Stimulated activated CD8-positive, alpha-beta memory T cell treated with anti-CD3 and anti-CD28 coated beads, Interleukin-7, amount 100 ng/mL, for 24 hours (primary cell): ENCODE measurements around the gene SDR42E2.
"Not testable (repeated sequence)": the region's sequence is repeated elsewhere in the genome, so short reads cannot be mapped to it uniquely, and the experiment has no call there.

Source experiments
- DNase-seq: peaks from one replicate; pipeline ENCODE4 v3.0.0-alpha.2; 2020; ENCODE audit warnings: low read depth

The SDR42E2 gene

DNA sequence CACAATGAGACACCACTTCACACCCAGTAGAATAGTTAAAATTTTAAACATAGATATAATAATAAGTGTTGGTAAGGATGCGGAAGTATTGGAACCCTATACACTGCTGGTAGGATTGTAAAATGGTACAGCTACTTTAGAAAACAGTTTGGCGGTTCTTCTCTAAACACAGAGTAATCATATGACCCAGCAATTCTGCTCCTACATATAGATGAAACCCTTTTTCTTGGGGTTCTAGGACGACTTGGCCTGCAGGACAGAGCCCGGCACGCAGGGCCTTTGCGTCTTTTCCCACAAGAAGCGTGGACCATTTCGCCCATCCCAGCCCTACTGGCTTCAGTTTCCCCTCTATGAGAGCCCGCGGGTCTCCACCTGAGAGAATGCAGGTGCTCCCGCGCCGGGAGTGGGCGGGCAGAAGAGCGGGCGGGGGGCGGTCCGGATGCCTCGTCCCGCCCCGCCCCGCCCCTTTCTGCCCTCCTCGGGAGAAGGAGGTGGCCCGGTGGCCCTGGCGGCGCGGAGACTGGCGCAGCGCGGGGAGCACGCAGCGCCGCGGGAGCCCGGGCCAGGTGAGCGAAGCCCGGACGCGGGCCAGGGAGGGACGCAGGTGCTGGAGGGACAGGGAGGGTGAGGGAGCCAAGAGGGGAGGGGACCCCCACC lies at the start of gene SDR42E2:
TSS of gene SDR42E2 (plus strand) at position 508 of the 657 bp plus-strand sequence. CDS start 3,077 bp downstream, outside the sequence.
- peak; percentile 2 for DNase-seq

DNA sequence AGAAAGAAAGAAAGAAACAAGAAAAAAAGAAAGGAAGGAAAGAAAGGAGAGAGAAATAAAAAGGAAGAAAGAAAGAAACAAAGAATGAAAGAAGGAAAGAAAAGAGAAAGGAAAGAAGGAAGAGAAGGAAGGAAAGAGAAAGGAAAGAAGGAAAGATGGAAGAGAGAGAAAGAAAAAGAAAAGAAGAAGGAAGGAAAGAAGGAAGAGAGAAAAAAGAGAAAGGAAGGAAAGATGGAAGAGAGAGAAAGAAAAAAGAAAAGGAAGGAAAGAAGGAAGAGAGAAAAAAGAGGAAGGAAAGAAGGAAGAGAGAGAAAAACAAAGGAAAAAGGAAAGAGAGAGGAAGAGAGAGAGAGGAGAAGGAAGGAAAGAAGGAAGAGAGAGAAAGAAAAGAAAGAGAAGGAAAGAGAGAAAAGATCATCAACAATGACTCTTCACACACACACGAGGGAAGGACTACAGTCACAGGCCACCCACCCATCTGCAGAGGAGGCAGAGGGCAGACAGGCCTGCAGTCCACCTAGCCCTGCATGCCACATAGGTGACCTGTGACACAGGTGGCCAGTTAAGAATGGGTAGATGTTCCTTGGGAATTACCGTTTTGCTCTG lies 46.1 kb upstream of the SDR42E2 start:
- no peak for DNase-seq

GRCh38 chr16:22117609-22118008 lies 44.7 kb upstream of the SDR42E2 start:
- DNase-seq = no peak

GRCh38 chr16:22120440-22120839 lies 41.9 kb upstream of the SDR42E2 start:
- DNase-seq = no peak

DNA sequence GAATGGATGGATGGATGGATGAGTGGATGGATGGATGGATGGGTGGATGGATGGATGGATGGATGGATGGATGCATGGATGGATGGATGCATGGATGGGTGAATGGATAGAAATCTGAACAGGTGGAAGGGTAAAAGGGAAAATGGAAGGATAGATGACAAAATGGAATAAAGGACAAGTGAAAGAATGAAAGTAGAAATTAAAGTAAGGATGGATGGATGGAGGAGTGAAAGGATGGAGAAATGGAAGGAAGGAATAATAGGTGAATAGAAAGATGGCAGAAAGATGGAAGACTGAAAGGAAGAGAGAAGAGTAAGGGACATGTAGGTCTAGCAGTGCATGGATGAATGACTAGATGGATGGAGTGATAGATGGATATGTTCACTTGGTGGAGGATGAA lies 40.1 kb upstream of the SDR42E2 start:
- DNase-seq = no peak

DNA sequence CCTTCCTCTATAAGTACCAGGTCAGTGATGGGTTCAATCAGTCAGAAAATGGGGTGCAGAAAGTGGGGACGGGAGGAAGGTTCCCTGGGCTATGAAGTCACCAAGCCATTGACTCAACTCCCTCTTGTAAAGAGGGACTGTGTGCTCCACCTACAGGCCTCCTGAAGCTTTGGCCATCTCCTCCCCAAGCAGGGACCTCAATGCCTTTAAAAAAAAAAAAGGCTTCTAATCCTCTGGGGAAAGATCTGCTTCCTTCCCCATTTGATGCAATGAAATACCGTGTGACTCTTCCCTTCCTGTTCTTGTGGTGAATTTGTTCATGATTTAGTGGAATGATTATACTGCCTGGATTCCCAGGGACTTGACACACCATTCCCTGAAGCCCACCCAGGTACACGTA lies 39.2 kb upstream of the SDR42E2 start:
- no peak for DNase-seq

- no peak for DNase-seq
These were observed 38.4 kb upstream of the SDR42E2 start for GRCh38 chr16:22123759-22124490.

GRCh38 chr16:22124583-22125284 lies 37.6 kb upstream of the SDR42E2 start:
- no peak for DNase-seq

GRCh38 chr16:22126037-22126558 lies 36.2 kb upstream of the SDR42E2 start:
- DNase-seq = no peak

DNA sequence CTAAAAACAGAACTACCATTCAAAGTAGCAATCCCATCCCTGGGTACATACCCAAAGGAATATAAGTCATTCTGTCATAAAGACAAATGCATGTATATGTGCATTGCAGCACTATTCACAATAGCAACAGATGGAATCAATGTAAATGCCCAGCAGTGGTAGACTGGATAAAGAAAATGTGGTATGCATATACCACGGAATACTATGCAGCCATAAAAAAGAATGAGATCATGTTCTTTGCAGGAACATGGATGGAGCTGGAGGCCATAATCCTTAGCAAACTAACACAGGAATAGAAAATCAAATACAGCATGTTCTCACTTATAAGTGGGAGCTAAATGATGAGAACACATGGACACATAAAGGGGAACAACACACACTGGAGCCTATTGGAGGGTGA lies 33.8 kb upstream of the SDR42E2 start:
- DNase-seq = not testable (repeated sequence)

- no peak for DNase-seq
These were observed 31.8 kb upstream of the SDR42E2 start for GRCh38 chr16:22130528-22130927.

- no peak for DNase-seq
These were observed 29.5 kb upstream of the SDR42E2 start for GRCh38 chr16:22132801-22133200.

- DNase-seq = no peak
These were observed 23.8 kb upstream of the SDR42E2 start for GRCh38 chr16:22138482-22138881.

- no peak for DNase-seq
These were observed 23.3 kb upstream of the SDR42E2 start for GRCh38 chr16:22139008-22139407.

DNA sequence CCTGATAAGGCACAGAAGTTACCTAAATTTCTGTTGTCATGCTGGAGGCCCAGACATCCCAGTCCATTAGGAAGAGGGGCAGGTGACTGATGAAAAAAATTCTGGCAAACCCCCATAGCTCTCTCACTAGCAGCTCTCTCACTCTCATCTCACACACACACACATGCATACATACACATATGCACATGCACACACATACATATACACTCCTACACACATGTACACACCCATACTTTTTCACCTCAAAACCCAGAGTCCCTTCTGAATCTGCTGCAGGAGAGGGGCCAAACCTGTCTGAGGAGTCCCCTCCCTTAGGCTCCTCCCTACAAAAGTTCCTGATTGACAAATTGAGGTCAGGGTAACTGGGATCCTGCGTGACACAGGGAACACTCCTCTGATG lies 22.6 kb upstream of the SDR42E2 start:
- DNase-seq = no peak

DNA sequence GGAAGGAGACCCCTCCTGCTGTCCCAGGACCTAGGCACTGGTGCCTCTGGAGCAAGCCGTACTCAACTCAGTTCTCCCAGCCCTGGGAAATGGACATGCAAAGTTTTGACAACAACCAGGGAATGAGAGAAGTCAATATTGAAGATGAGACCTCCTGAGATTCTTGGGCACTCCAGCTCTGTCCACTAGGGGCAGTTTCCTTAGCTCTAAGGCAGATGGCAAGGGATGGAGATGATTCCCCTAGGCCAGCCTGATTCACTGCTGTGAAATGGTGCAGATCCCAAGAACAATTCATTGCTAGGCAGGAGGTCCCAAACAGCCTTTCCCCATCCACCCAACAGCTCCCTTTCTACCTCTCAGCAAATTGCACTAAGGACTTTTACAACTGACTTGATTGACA lies 20.5 kb upstream of the SDR42E2 start:
- DNase-seq = no peak

GRCh38 chr16:22144520-22144919 lies 17.8 kb upstream of the SDR42E2 start:
- no peak for DNase-seq

DNA sequence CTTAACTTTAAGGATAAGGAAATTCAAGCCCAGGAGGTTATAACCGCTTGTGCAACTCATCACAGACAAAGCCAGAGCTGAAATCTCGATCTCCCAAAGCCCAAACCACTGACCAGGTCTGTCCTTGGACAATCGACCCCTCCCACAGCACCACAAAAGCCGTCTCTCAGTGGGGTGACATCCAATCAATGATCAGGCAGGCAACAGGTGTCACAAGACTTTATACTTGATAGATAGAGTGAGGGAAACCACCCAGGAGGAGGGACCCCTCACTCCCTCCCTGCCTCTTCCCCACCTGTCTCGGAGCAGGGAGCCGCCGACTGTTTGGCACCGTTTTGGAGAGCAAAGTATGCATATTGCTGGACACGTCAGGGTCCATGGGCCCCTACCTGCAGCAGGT lies 14.5 kb upstream of the SDR42E2 start:
- DNase-seq = no peak

DNA sequence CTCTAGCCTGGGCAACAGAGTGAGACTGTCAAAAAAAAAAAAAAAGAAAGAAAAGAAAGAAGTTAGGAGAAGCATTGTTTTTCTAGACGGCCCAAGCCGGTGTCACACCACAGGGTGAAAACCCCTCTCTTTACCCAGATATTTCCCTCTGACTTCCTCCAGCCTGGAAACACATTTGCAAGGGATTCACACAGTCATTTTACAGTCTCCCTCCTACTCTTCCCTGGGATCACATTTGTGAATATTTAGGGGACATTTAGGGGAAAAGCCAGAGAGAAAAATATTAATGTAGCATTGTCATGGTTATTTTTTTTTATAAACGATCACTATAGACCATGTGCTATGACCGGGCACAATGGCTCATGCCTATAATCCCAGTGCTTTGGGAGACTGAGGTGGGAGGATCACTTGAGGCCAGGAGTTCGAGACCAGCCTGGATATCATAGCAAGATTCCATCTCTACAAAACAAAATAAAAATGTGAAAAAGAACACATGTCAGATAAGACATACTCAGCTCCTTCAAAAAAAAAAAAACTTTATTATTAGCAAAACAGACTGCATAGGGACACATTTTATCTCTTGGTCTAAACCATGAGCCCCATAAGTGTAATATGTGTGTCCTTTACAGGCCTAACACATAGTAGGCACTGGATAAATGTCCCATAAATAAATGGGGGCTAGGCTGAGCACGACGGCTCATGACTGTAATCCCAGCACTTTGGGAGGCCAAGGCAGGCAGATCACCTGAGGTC lies 10.9 kb upstream of the SDR42E2 start:
- no peak for DNase-seq

GRCh38 chr16:22152316-22152715 lies 10.0 kb upstream of the SDR42E2 start:
- no peak for DNase-seq

- not testable (repeated sequence) for DNase-seq
These were observed 9.2 kb upstream of the SDR42E2 start for GRCh38 chr16:22153078-22153477.

- DNase-seq = no peak
These were observed 905 bp upstream of the SDR42E2 start for GRCh38 chr16:22161401-22161800.
